ENCODE measurements around the gene SESN1.

The SESN1 gene

GRCh38 chr6:108937170-108937569 is 157.5 kb downstream of the SESN1 start:
- DNase-seq (ENCODE audit: low read depth) = no peak
